Upper lobe of right lung (tissue), 1 donor: ENCODE measurements around the gene EYA4. TPM values are rescaled to one million over a fixed set of nuclear protein-coding genes. Genes with fewer than 3 reads are reported as not detected.

Experiments used
- ATAC-seq: fragments of 200-7000 bp; cut with Tn5 transposase; one replicate; pipeline ENCODE4 v1.9.1; 2020; ENCODE audit warnings: mild to moderate bottlenecking, moderate library complexity
- DNase-seq: peaks from one replicate; pipeline ENCODE4 v3.0.0-alpha.2; 2020
- H3K27ac ChIP-seq: fragments of 200-600 bp; one replicate; pipeline ENCODE4 v1.8.0; 2022
- H3K27me3 ChIP-seq: fragments of 200-600 bp; one replicate; pipeline ENCODE4 v1.8.0; 2022; ENCODE audit warnings: mild to moderate bottlenecking
- H3K36me3 ChIP-seq: fragments of 200-600 bp; one replicate; pipeline ENCODE4 v1.8.0; 2022
- H3K4me1 ChIP-seq: fragments of 200-600 bp; one replicate; pipeline ENCODE4 v1.8.0; 2022
- H3K4me3 ChIP-seq: fragments of 200-600 bp; one replicate; pipeline ENCODE4 v1.8.0; 2022; ENCODE audit warnings: mild to moderate bottlenecking
- H3K9me3 ChIP-seq: fragments of 200-600 bp; one replicate; pipeline ENCODE4 v1.8.0; 2022
- CTCF ChIP-seq: fragments of 200-600 bp; IDR thresholded peaks from one replicate; pipeline ENCODE4 v1.8.0; 2022; ENCODE audit warnings: antibody characterized with exemption
- intact Hi-C: fragments of 100-400 bp; cut with DNase I; formaldehyde crosslinking; loops from one replicate; pipeline ENCODE4 v1.11.0; 2022
- total RNA-seq: library from RNA; stranded (reverse); fragmentation: NEBNext Ultra II Directional; extraction: Animal tissue kit (Norgen Biotek cat#: 25700); gene quantifications from one replicate; pipeline ENCODE4 v1.2.1, GENCODE V29; 2021
- donor health status: DM: no; HTN: yes; CAD: no; lungs with severe emphysema.

The EYA4 gene
- total RNA-seq, 1 donor from 2014 or later: 6.0 TPM

GRCh38 chr6:133244519-133244918, 3.4 kb downstream of the EYA4 start:
- Histone ChIP-seq H3K4me3 (no peak overlapping the region), H3K27ac (no peak overlapping the region), H3K4me1 (peaks cover 13% of the 10 kb centered on the region), H3K9me3 (no peaks in the 10 kb centered on the region), H3K36me3 (no peaks in the 10 kb centered on the region), H3K27me3 (peaks cover 65% of the 10 kb centered on the region)
- ATAC-seq: no peak
- intact Hi-C loops: no loop called here
- TF ChIP-seq CTCF: no peak
- DNase-seq: no peak

GRCh38 chr6:133245007-133245406, 3.9 kb downstream of the EYA4 start:
- DNase-seq: no peak
- no peak for TF ChIP-seq CTCF
- H3K4me1 ChIP-seq: peaks cover 13% of the 10 kb centered on the region

GRCh38 chr6:133245422-133245903, 4.3 kb downstream of the EYA4 start:
- DNase-seq (no peak), ATAC-seq (no peak)
- Histone ChIP-seq H3K27ac (no peak overlapping the region), H3K4me1 (peaks cover 13% of the 10 kb centered on the region), H3K27me3 (peaks cover 67% of the 10 kb centered on the region), H3K4me3 (no peak overlapping the region), H3K36me3 (no peaks in the 10 kb centered on the region), H3K9me3 (no peaks in the 10 kb centered on the region)
- intact Hi-C loops: no loop called here
- TF ChIP-seq CTCF: no peak

More at GRCh38 chr6:133245007-133245406, 3.9 kb downstream of the EYA4 start:
- intact Hi-C loops: no loop called here
- ATAC-seq: no peak
- Histone ChIP-seq H3K4me3 (no peak overlapping the region), H3K36me3 (no peaks in the 10 kb centered on the region), H3K27ac (no peak overlapping the region), H3K27me3 (peaks cover 69% of the 10 kb centered on the region), H3K9me3 (no peaks in the 10 kb centered on the region)

- intact Hi-C loops: no loop called here
- H3K27me3 ChIP-seq: peaks cover 55% of the 10 kb centered on the region
- DNase-seq: no peak
- H3K36me3 ChIP-seq: no peaks in the 10 kb centered on the region
- no peaks in the 10 kb centered on the region for H3K9me3 ChIP-seq
- no peak for TF ChIP-seq CTCF
- H3K4me3 ChIP-seq: no peak overlapping the region
- no peak for ATAC-seq
- H3K27ac ChIP-seq: no peak overlapping the region
- H3K4me1 ChIP-seq: no peaks in the 10 kb centered on the region
Measured at GRCh38 chr6:133247581-133247980, 6.4 kb downstream of the EYA4 start.

GRCh38 chr6:133248241-133249001, 7.3 kb downstream of the EYA4 start:
- intact Hi-C loops: no loop called here
- H3K36me3 ChIP-seq: no peaks in the 10 kb centered on the region
- peaks cover 46% of the 10 kb centered on the region for H3K27me3 ChIP-seq
- no peak for TF ChIP-seq CTCF
- no peak for DNase-seq
- H3K27ac ChIP-seq: no peak overlapping the region
- no peaks in the 10 kb centered on the region for H3K4me1 ChIP-seq
- no peaks in the 10 kb centered on the region for H3K9me3 ChIP-seq
- no peak overlapping the region for H3K4me3 ChIP-seq
- no peak for ATAC-seq
